Erythroblast (primary cell): ENCODE results near the gene TMPRSS13.

Experiments used
- GATA1 ChIP-seq: IDR thresholded peaks from 2 replicates; pipeline ENCODE4 v1.6.1; 2011; ENCODE audit warnings: low read depth, mild to moderate bottlenecking, control low read depth, low read length, moderate library complexity
- POLR2A ChIP-seq: IDR thresholded peaks from 2 replicates; pipeline ENCODE4 v1.6.1; 2011; ENCODE audit warnings: mild to moderate bottlenecking, low read length

DNA sequence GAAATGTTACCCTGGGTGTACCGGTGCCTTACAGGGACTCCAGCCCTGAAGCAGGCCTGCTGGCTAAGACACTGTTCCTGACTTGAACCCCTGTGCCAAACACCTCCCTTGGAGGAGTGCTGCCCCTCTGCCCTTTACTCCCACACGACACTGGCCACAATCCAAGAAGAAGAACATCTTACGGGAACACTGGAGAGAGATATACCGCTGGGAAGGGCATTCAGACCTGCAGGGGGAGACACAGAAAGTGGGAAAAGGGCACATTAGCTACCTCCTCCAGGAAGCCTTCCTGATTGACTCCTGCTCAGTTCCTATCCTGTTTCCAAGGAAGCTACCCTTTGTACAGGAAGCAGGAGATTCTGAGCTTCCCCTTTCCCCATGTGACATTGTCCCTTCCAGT is 18.7 kb downstream of the TMPRSS13 start:
- TF ChIP-seq POLR2A (no peak), GATA1 (no peak)
